B cell (primary cell): ENCODE data around the gene KNSTRN. TPM values are rescaled to one million over a fixed set of nuclear protein-coding genes. Genes with fewer than 3 reads are reported as not detected.

Source experiments
- ATAC-seq: fragments of 200-7000 bp; cut with Tn5 transposase; one replicate; pipeline ENCODE4 v1.10.0; 2021; ENCODE audit warnings: low read depth, mild to moderate bottlenecking, moderate number of reproducible peaks, moderate library complexity
- CTCF ChIA-PET: fragments of 350-600 bp; sonication (Branson Sonifier 250); formaldehyde crosslinking; loops from one replicate; lab custom pipeline; 2021; ENCODE audit warnings: antibody characterized with exemption, inconsistent platforms; lab: Charles Lee
- POLR2A ChIA-PET: fragments of 350-600 bp; sonication (Branson Sonifier 250); formaldehyde crosslinking; loops from one replicate; lab custom pipeline; 2021; ENCODE audit warnings: antibody characterized with exemption; lab: Charles Lee
- DNase-seq: peaks from one replicate; pipeline ENCODE4 v3.0.0; 2013
- H2AFZ ChIP-seq: 2 replicates; pipeline ENCODE4 v1.6.1; 2012; ENCODE audit warnings: mild to moderate bottlenecking, low read depth, low read length; ENCODE audit not compliant: insufficient read depth, poor library complexity, severe bottlenecking
- H3K27ac ChIP-seq, 2 donors: 1 replicate in 1 of 2; 2 replicates in 1 of 2; pipeline ENCODE4 v1.5.1; 2012 to 2013; ENCODE audit warnings: low read length in 2 of 2, mild to moderate bottlenecking in 2 of 2, moderate library complexity in 1 of 2
- H3K27me3 ChIP-seq, 4 experiments: fragments of 200-600 bp in 1 of 4; sonication (generic) in 1 of 4; replicated peaks in 1 of 4; 1 replicate in 2 of 4; 2 replicates in 2 of 4; pipeline versions ENCODE4 v1.6.1 to v1.7.0; 2013 to 2016; ENCODE audit warnings: low read length in 3 of 4, mild to moderate bottlenecking in 2 of 4, mixed read lengths in 1 of 4, moderate library complexity in 1 of 4; ENCODE audit not compliant: insufficient read depth in 4 of 4, control insufficient read depth in 3 of 4; ENCODE audit errors: control extremely low read depth in 1 of 4
- H3K36me3 ChIP-seq, 2 experiments: replicated peaks in 1 of 2; 1 replicate in 1 of 2; 2 replicates in 1 of 2; pipeline versions ENCODE4 v1.6.1 to v1.7.1; 2013; ENCODE audit warnings: low read length in 1 of 2; ENCODE audit not compliant: insufficient read depth in 2 of 2, control insufficient read depth in 1 of 2; ENCODE audit errors: control extremely low read depth in 1 of 2, extremely low read depth in 1 of 2
- H3K4me1 ChIP-seq, 2 donors: fragments of 200-600 bp in 1 of 2; sonication (generic) in 1 of 2; 1 replicate in 1 of 2; 2 replicates in 1 of 2; pipeline versions ENCODE4 v1.5.1 to v1.6.1; 2013 to 2017; ENCODE audit warnings: low read length in 2 of 2; ENCODE audit not compliant: control insufficient read depth in 2 of 2, insufficient read depth in 2 of 2
- H3K4me2 ChIP-seq: replicated peaks from 2 replicates; pipeline ENCODE3; 2012; ENCODE audit warnings: mild to moderate bottlenecking, low read depth, low read length; ENCODE audit not compliant: poor library complexity, severe bottlenecking
- H3K4me3 ChIP-seq, 5 experiments: fragments of 200-600 bp in 1 of 5; sonication (generic) in 1 of 5; 1 replicate in 3 of 5; 2 replicates in 2 of 5; pipeline versions ENCODE4 v1.5.1 to v1.7.0; 2011 to 2016; ENCODE audit warnings: low read length in 4 of 5, mild to moderate bottlenecking in 4 of 5, low read depth in 2 of 5, control low read depth in 1 of 5, moderate library complexity in 1 of 5; ENCODE audit not compliant: insufficient read depth in 1 of 5; ENCODE audit errors: control extremely low read depth in 1 of 5, extremely low read depth in 1 of 5
- H3K79me2 ChIP-seq: fragments of 200-600 bp; sonication (generic); one replicate; pipeline ENCODE4 v1.6.0; 2016; ENCODE audit warnings: low read length; ENCODE audit not compliant: control insufficient read depth, insufficient read depth
- H3K9ac ChIP-seq: fragments of 200-600 bp; sonication (generic); 2 replicates; pipeline ENCODE4 v1.6.1; 2017; ENCODE audit warnings: mild to moderate bottlenecking, low read length, moderate library complexity
- H3K9me3 ChIP-seq, 3 donors: one replicate each; pipeline versions ENCODE4 v1.6.1 to v1.7.1; 2013; ENCODE audit warnings: low read length in 2 of 3; ENCODE audit not compliant: control insufficient read depth in 2 of 3, insufficient read depth in 1 of 3; ENCODE audit errors: control extremely low read depth in 1 of 3
- H4K20me1 ChIP-seq: 2 replicates; pipeline ENCODE4 v1.6.0; 2012; ENCODE audit warnings: mild to moderate bottlenecking, low read length; ENCODE audit not compliant: insufficient read depth, control insufficient read depth, poor library complexity, severe bottlenecking
- H3K27ac Mint-ChIP-seq: one replicate; pipeline ENCODE4 v1.8.0; 2021; ENCODE audit warnings: mixed read lengths
- H3K27me3 Mint-ChIP-seq: one replicate; pipeline ENCODE4 v1.8.0; 2021; ENCODE audit warnings: mixed read lengths
- H3K4me1 Mint-ChIP-seq: one replicate; pipeline ENCODE4 v1.8.0; 2021; ENCODE audit warnings: mixed read lengths
- H3K4me3 Mint-ChIP-seq: one replicate; pipeline ENCODE4 v1.8.0; 2021; ENCODE audit warnings: mixed read lengths
- H3K9me3 Mint-ChIP-seq: one replicate; pipeline ENCODE4 v1.8.0; 2022; ENCODE audit warnings: mixed read lengths; ENCODE audit not compliant: insufficient read depth
- CTCF ChIP-seq: fragments of 200-600 bp; IDR thresholded peaks from one replicate; pipeline ENCODE4 v1.8.0; 2022; ENCODE audit warnings: antibody characterized with exemption, mild to moderate bottlenecking
- EZH2 ChIP-seq: IDR thresholded peaks from 2 replicates; pipeline ENCODE4 v1.6.1; 2012; ENCODE audit warnings: borderline replicate concordance, low read depth, mild to moderate bottlenecking, moderate library complexity, low read length; ENCODE audit not compliant: insufficient read depth, poor library complexity, severe bottlenecking
- WGBS: methylation state at CpG from one replicate; pipeline ENCODE4 v1.1.5; 2013; ENCODE audit warnings: missing lambda C conversion rate; ENCODE audit not compliant: insufficient coverage; 5-methylcytosine and 5-hydroxymethylcytosine counted together
- intact Hi-C: fragments of 100-400 bp; cut with micrococcal nuclease; formaldehyde crosslinking; loops from one replicate; pipeline ENCODE4 v1.10.0; 2022
- polyA plus RNA-seq: library from polyadenylated mRNA; depleted of rRNA; stranded (reverse); fragments of >200 nt; gene quantifications from 2 replicates; pipeline ENCODE4 v1.2.3, GENCODE V29; 2012
- total RNA-seq, 2 donors: library from RNA; stranded (reverse); fragments of 120-200 nt in 1 of 2; gene quantifications; 1 replicate in 1 of 2; 2 replicates in 1 of 2; pipeline versions ENCODE4 v1.2.3 to v1.2.4, GENCODE V29; 2013 to 2022

KNSTRN gene
- total and polyA plus RNA-seq, 2 donors (not counting 1 experiment from before 2014, with no cell fraction given) = 4.0 to 14.0 TPM

GRCh38 chr15:40392986-40393948, 10.7 kb downstream of the KNSTRN start:
- Mint-ChIP-seq H3K27ac (no peak overlapping the region), H3K4me1 (peaks cover 8% of the 10 kb centered on the region), H3K4me3 (no peak overlapping the region), H3K27me3 (no peaks in the 10 kb centered on the region), H3K9me3 (no peaks in the 10 kb centered on the region)
- WGBS = 100% methylated on average over 1 of the region's 4 CpGs
- Histone ChIP-seq H3K27ac (no peak overlapping the region), H3K4me2 (no peak overlapping the region), H3K9ac (no peak overlapping the region), H3K27me3 (no peaks in the 10 kb centered on the region), H3K9me3 (no peaks in the 10 kb centered on the region), H4K20me1 (no peaks in the 10 kb centered on the region), H3K36me3 (peaks cover 12 to 37% of the 10 kb centered on the region in 2 experiments), H2AFZ (no peak overlapping the region), H3K4me1 (peaks cover 6 to 10% of the 10 kb centered on the region in 2 donors), H3K79me2 (peaks cover 2% of the 10 kb centered on the region), H3K4me3 (no peak overlapping the region)
- TF ChIP-seq EZH2 = no peak
- no peak for TF ChIP-seq CTCF
- intact Hi-C loops = no loop called here
- ATAC-seq = no peak
- CTCF ChIA-PET = no interaction called here
- no peak for DNase-seq
- POLR2A ChIA-PET = interaction anchor here (0.6 kb wide), 1 partner anchor 85 kb away, joined by 11 read pairs; no protein-coding TSS in a partner anchor
